Neuron (in vitro differentiated cells): Measurements from ENCODE around the gene RPA3.

Experiments used
- H2AFZ ChIP-seq: one replicate; pipeline ENCODE4 v1.6.1; 2013; ENCODE audit warnings: low read depth, mild to moderate bottlenecking, inconsistent platforms, low read length, moderate library complexity
- H3K27me3 ChIP-seq: one replicate; pipeline ENCODE4 v1.6.1; 2013; ENCODE audit warnings: low read length; ENCODE audit not compliant: insufficient read depth
- H3K36me3 ChIP-seq: one replicate; pipeline ENCODE4 v1.6.1; 2013; ENCODE audit warnings: low read length; ENCODE audit not compliant: insufficient read depth
- H3K4me1 ChIP-seq: one replicate; pipeline ENCODE4 v1.6.1; 2013; ENCODE audit warnings: low read length; ENCODE audit not compliant: insufficient read depth
- H3K4me3 ChIP-seq: 2 replicates; pipeline ENCODE4 v1.5.1; 2013; ENCODE audit warnings: mild to moderate bottlenecking, low read length, moderate library complexity
- H3K9me3 ChIP-seq: one replicate; pipeline ENCODE4 v1.6.1; 2013; ENCODE audit warnings: low read length

RPA3 gene

DNA sequence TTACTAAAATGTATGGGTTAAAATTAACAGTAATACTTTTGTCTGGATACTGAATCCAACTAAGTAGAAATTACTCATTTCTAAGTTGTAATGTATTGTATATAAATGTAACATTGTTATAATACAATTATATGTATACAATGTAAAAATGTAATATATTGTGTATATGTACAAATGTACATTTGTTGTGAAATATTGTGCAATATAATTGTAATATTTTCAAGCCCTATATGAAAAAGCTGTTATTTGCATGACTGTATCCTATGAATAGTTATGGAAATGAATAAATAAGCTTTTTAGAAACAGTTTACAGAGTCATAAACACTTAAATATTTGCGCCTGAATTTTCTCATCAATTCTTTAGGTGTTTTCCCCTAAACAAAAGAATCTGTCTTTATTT, 98.2 kb downstream of the RPA3 start:
- H3K27me3 ChIP-seq: no peaks in the 10 kb centered on the region
- no peak overlapping the region for H2AFZ ChIP-seq
- H3K4me1 ChIP-seq: no peaks in the 10 kb centered on the region
- no peaks in the 10 kb centered on the region for H3K36me3 ChIP-seq
- H3K9me3 ChIP-seq: no peaks in the 10 kb centered on the region
- H3K4me3 ChIP-seq: no peak overlapping the region

DNA sequence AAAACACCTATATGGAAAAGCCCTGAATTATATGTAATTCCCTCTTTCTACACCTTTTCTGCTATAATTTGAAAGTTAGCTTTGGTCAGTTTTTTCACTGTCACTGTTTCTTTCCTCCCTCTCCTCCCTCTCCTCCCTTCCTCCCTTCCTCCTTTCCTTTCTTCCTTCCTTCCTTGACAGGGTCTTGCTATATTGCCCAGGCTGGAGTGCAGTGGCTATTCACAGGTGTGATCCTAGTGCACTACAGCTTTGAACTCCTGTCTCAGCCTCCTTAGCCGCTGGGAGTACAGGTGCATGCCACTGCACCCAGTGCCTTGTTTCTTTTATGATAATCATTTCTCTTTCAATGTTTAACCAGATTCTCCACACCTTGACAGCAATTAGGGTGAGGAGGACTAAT, 100.0 kb downstream of the RPA3 start:
- Histone ChIP-seq H3K4me3 (no peak overlapping the region), H3K9me3 (no peaks in the 10 kb centered on the region), H3K4me1 (no peaks in the 10 kb centered on the region), H3K36me3 (no peaks in the 10 kb centered on the region), H3K27me3 (no peaks in the 10 kb centered on the region), H2AFZ (no peak overlapping the region)

DNA sequence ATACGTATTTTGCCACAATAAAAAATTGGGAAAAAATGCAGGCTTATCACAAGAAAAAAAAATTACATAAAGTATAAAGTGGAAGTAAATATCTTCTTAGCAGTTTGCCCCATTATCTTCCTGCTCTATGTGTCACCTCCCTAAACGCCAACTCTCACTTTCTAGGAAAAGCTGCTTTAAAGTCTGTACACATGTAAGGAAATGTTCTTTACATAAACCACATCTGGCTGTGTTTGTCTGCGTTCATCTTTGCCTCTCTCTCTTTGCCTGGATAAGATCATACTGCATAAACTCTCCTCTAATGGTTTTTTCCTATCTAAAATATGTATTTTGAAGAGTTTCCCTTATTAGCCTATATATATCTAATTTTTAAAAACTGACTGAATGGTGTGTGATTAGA, 100.9 kb downstream of the RPA3 start:
- no peaks in the 10 kb centered on the region for H3K9me3 ChIP-seq
- H3K27me3 ChIP-seq: no peaks in the 10 kb centered on the region
- H3K4me3 ChIP-seq: no peak overlapping the region
- H2AFZ ChIP-seq: no peak overlapping the region
- H3K36me3 ChIP-seq: no peaks in the 10 kb centered on the region
- no peaks in the 10 kb centered on the region for H3K4me1 ChIP-seq

DNA sequence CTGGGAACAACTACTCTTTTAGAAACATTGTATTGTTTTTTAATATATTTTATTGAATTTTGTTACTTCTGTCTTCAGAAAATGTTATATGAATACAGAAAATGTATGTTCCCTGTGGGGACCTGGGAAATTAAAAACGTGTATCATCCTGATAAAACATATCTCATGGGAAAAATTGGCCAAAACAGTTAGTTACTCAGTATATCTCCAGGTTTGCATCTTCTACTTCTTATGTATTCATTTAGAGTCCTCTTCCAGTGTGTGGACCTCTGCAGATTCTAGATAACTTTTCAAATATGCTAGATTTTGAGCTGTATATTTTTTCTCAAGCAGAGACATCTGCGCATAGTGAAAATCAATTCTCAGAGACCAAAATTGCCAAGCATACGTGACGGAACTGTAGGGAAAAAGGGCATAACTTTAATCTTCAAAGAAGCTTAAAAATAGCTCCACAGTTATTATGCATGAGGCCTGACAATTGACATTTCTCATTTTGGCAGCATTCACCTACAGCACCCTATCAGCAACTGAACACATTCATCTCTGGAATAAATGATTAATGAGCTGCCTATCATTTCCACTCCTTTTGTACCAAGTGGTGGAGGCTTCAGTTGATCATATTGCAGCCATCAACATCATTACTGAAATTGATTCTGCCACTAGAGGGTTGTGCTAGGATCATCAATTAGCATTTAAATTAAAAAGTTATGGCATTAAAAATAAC, 104.2 kb downstream of the RPA3 start:
- Histone ChIP-seq H2AFZ (no peak overlapping the region), H3K4me3 (no peak overlapping the region), H3K9me3 (no peaks in the 10 kb centered on the region), H3K27me3 (no peaks in the 10 kb centered on the region), H3K36me3 (peaks cover 2% of the 10 kb centered on the region), H3K4me1 (no peaks in the 10 kb centered on the region)

DNA sequence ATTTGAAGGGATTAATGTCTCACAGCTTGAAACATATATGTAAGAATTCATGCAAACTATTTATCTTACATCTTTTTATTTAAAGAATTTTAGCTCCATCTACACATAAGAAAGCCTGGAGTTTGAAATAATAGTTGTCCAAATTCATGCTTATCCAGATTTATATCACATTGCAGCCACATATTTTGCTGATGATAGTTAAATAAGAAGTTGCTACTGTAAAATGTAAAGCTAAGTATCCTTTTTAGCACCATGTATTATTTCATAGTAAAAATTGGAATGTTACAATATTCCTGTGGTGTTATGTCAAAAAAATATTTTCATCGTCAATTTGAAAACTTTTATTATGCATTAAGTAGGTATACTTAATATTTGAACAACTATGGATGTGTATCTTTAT, 105.2 kb downstream of the RPA3 start:
- no peak overlapping the region for H3K4me3 ChIP-seq
- H3K36me3 ChIP-seq: peaks cover 7% of the 10 kb centered on the region
- H3K4me1 ChIP-seq: no peaks in the 10 kb centered on the region
- H3K9me3 ChIP-seq: no peaks in the 10 kb centered on the region
- no peak overlapping the region for H2AFZ ChIP-seq
- H3K27me3 ChIP-seq: no peaks in the 10 kb centered on the region

DNA sequence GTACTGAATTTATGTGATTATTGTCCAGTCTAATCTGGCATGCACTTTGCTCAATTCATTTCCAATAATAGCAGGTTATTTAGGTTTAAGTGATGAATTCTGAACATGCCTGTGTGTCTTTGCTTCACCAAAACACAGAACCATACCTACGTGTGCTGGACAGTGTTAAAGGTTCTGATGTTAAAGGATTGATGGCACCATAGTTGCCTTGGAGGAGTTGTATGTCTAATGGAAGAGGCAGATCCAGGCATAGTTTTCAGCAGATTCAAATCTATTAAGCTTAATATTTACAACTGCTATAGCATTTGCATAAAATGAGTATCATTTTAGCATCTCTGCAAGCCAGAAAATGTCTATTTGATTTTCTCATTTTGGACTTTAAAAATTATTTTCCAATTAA, 105.9 kb downstream of the RPA3 start:
- Histone ChIP-seq H3K9me3 (no peaks in the 10 kb centered on the region), H3K4me1 (no peaks in the 10 kb centered on the region), H3K36me3 (peaks cover 12% of the 10 kb centered on the region), H3K4me3 (no peak overlapping the region), H2AFZ (no peak overlapping the region), H3K27me3 (no peaks in the 10 kb centered on the region)

DNA sequence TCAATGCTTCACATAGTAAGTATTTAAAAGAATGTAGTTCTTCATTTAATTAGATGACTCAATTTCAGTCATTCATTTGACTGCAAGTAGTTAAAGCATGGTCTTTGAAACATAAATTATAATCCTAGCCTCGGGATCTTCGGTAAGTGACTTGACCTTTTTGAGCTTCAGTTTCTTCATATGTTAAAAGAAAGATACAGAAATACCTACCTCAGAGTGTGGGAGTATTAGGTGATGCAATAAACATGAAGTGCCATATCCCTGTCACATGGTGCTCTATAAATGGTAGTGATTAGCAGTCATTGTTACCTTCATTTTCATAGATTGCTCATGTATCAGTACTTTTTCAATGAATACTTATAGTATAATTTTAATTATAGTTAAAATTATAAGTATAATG, 109.1 kb downstream of the RPA3 start:
- H3K27me3 ChIP-seq: no peaks in the 10 kb centered on the region
- H3K36me3 ChIP-seq: peaks cover 25% of the 10 kb centered on the region
- H3K4me1 ChIP-seq: no peaks in the 10 kb centered on the region
- no peak overlapping the region for H2AFZ ChIP-seq
- H3K4me3 ChIP-seq: no peak overlapping the region
- no peaks in the 10 kb centered on the region for H3K9me3 ChIP-seq

DNA sequence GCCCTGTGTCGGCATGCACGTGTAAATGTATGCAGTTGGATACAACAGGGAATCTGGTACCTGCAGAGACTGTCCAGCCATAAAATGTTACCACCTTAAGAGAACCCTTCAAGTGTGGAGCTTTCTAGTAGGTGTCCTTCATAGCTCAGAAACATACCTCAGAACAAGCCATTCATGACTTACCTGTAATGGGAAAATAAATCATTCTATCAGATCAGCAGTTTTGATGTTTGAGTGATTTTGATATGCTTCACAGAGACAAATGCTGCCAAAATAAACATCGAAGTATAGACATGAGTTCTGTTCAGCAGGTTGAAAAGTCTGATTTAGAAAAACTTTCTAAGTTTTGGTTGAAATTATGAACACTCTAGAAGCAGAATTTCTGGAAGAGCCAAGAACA, 111.4 kb downstream of the RPA3 start:
- H2AFZ ChIP-seq: no peak overlapping the region

DNA sequence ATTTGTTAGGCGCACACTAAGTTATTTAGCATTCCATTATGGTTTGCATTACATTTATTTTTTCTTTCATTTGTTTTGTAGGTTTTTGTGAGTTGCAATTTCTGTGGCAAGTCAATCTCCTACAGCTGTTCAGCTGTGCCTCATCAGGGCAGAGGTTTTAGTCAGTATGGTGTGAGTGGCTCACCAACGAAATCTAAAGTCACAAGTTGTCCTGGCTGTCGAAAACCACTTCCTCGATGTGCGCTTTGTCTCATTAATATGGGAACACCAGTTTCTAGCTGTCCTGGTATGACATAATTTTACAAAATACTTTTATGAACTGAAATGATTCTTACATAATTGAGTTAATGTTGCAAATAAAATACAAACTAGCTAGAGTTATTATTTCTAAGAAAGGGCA, 122.2 kb downstream of the RPA3 start:
- Histone ChIP-seq H3K4me1 (no peaks in the 10 kb centered on the region), H3K4me3 (no peak overlapping the region), H3K27me3 (no peaks in the 10 kb centered on the region), H2AFZ (no peak overlapping the region), H3K9me3 (peaks cover 8% of the 10 kb centered on the region), H3K36me3 (peaks cover 47% of the 10 kb centered on the region)

More for the DNA sequence above, 111.4 kb downstream of the RPA3 start:
- Histone ChIP-seq H3K36me3 (peaks cover 25% of the 10 kb centered on the region), H3K4me3 (no peak overlapping the region), H3K4me1 (no peaks in the 10 kb centered on the region), H3K27me3 (no peaks in the 10 kb centered on the region), H3K9me3 (no peaks in the 10 kb centered on the region)

DNA sequence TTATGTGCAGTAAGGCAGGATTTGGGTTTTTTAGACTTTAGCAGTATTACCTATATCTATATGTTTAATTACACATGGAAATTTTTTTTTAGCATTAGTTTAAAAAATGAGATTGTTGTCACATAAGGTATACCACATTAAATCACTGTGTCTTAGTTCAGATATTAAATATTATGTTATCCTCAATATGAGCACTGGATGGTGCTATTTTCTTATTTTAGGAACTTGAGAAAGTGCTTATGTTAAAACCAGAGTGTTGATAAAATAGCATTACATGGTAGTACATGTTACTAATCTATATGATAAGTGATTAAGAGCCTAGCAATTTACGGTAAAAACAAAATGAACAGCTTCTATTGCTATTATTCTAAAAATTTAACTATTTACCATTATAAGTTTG, 123.0 kb downstream of the RPA3 start:
- Histone ChIP-seq H3K36me3 (peaks cover 49% of the 10 kb centered on the region), H3K4me3 (no peak overlapping the region), H3K4me1 (no peaks in the 10 kb centered on the region)

More for the DNA sequence above, 123.0 kb downstream of the RPA3 start:
- Histone ChIP-seq H3K27me3 (no peaks in the 10 kb centered on the region), H3K9me3 (peaks cover 8% of the 10 kb centered on the region), H2AFZ (no peak overlapping the region)
